Measurements from ENCODE around the gene HIRA.

GRCh38 chr22:19287076-19287707 lies 144.3 kb downstream of the HIRA start:
- no peak for TF ChIP-seq CTCF (conservative IDR thresholded peaks at IDR 0.05 in 1 of 2, IDR thresholded peaks at IDR 0.05 in 1 of 2; ENCODE audit: extremely low read depth in 1 of 2, insufficient read depth in 1 of 2, low read depth in 1 of 2, low read length in 2 of 2)
- TF ChIP-seq EZH2 (IDR thresholded peaks at IDR 0.05; ENCODE audit: borderline replicate concordance, low read length): no peak
